HG02759 (cell line): ENCODE results near the gene ST3GAL6.

ENCODE experiments used
- ATAC-seq: cut with Tn5 transposase; IDR thresholded peaks from one replicate; pipeline ENCODE4 v1.9.1; 2021; ENCODE audit warnings: mild to moderate bottlenecking, moderate library complexity; ENCODE audit not compliant: unreplicated experiment

The ST3GAL6 gene

GRCh38 chr3:98739266-98739665 is 23.9 kb upstream of the ST3GAL6 start:
- no peak for ATAC-seq

GRCh38 chr3:98740324-98740723 is 22.8 kb upstream of the ST3GAL6 start:
- no peak for ATAC-seq

GRCh38 chr3:98741121-98741716 is 21.9 kb upstream of the ST3GAL6 start:
- ATAC-seq: no peak

GRCh38 chr3:98743071-98743470 is 20.1 kb upstream of the ST3GAL6 start:
- ATAC-seq: no peak

- no peak for ATAC-seq
Measured at GRCh38 chr3:98744283-98744682, 18.9 kb upstream of the ST3GAL6 start.

GRCh38 chr3:98745718-98746117 is 17.4 kb upstream of the ST3GAL6 start:
- ATAC-seq: no peak

- no peak for ATAC-seq
Measured at GRCh38 chr3:98746122-98746521, 17.0 kb upstream of the ST3GAL6 start.

- ATAC-seq: no peak
Measured at GRCh38 chr3:98746882-98747281, 16.3 kb upstream of the ST3GAL6 start.

GRCh38 chr3:98750276-98750919 is 12.7 kb upstream of the ST3GAL6 start:
- no peak for ATAC-seq

GRCh38 chr3:98754483-98754882 is 8.7 kb upstream of the ST3GAL6 start:
- ATAC-seq: no peak

- no peak for ATAC-seq
Measured at GRCh38 chr3:98755601-98756000, 7.5 kb upstream of the ST3GAL6 start.

GRCh38 chr3:98759629-98760028 is 3.5 kb upstream of the ST3GAL6 start:
- ATAC-seq: no peak

GRCh38 chr3:98761643-98762229 is 1.4 kb upstream of the ST3GAL6 start:
- no peak for ATAC-seq

GRCh38 chr3:98763819-98764418 is 779 bp downstream of the ST3GAL6 start:
- ATAC-seq: no peak

GRCh38 chr3:98764472-98764884 is 1.3 kb downstream of the ST3GAL6 start:
- no peak for ATAC-seq

GRCh38 chr3:98765721-98766120 is 2.6 kb downstream of the ST3GAL6 start:
- no peak for ATAC-seq

- no peak for ATAC-seq
Measured at GRCh38 chr3:98766924-98767323, 3.8 kb downstream of the ST3GAL6 start.

- ATAC-seq: no peak
Measured at GRCh38 chr3:98768961-98769360, 5.8 kb downstream of the ST3GAL6 start.

- no peak for ATAC-seq
Measured at GRCh38 chr3:98769448-98769847, 6.3 kb downstream of the ST3GAL6 start.

GRCh38 chr3:98770261-98771039 is 7.3 kb downstream of the ST3GAL6 start:
- ATAC-seq: peak; percentile 65

- no peak for ATAC-seq
Measured at GRCh38 chr3:98772022-98772421, 8.9 kb downstream of the ST3GAL6 start.
